ENCODE data around the gene TNRC6C.

- TF ChIP-seq, protein P1, sequence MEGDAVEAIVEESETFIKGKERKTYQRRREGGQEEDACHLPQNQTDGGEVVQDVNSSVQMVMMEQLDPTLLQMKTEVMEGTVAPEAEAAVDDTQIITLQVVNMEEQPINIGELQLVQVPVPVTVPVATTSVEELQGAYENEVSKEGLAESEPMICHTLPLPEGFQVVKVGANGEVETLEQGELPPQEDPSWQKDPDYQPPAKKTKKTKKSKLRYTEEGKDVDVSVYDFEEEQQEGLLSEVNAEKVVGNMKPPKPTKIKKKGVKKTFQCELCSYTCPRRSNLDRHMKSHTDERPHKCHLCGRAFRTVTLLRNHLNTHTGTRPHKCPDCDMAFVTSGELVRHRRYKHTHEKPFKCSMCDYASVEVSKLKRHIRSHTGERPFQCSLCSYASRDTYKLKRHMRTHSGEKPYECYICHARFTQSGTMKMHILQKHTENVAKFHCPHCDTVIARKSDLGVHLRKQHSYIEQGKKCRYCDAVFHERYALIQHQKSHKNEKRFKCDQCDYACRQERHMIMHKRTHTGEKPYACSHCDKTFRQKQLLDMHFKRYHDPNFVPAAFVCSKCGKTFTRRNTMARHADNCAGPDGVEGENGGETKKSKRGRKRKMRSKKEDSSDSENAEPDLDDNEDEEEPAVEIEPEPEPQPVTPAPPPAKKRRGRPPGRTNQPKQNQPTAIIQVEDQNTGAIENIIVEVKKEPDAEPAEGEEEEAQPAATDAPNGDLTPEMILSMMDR (IDR thresholded peaks at IDR 0.05 in 8 of 11, conservative IDR thresholded peaks at IDR 0.05 in 3 of 11) = no peak
- no peak for TF ChIP-seq POLR2A (IDR thresholded peaks at IDR 0.05)
These were observed 124.5 kb downstream of the TNRC6C start for GRCh38 chr17:78082988-78083387.

All from spleen (tissue), 7 donors.